Head of caudate nucleus (tissue), 42 donors: ENCODE data around the gene FOXM1.

Experiments
- DNase-seq, 42 donors: peaks; one replicate each; pipeline versions ENCODE4 v3.0.0 to v3.0.0-alpha.2; 2020 to 2021; ENCODE audit warnings: mixed read lengths in 7 of 42
- intact Hi-C: fragments of 100-400 bp; cut with DNase I; formaldehyde crosslinking; loops from one replicate; pipeline ENCODE4 v1.15.0; 2022

The FOXM1 gene

GRCh38 chr12:2820432-2820831 lies 56.5 kb downstream of the FOXM1 start:
- DNase-seq, result no peak
- intact Hi-C loops, result no loop called here

- intact Hi-C loops, result no loop called here
- no peak for DNase-seq
These were observed 57.2 kb downstream of the FOXM1 start for GRCh38 chr12:2819810-2820209.

- intact Hi-C loops, result loop anchor here (2.0 kb wide), 1 partner anchor 19 kb away; the partner anchor contains the start of gene FKBP4
- peak in 30 of 42 donors; percentile 18 to 78 (median 46) for DNase-seq
These were observed 63.5 kb downstream of the FOXM1 start for GRCh38 chr12:2813214-2814185.

- intact Hi-C loops, result loop anchor here (2.0 kb wide), 1 partner anchor 18 kb away; the partner anchor contains the start of gene FKBP4
- DNase-seq, result peak; percentile 97 to 100 (median 99)
These were observed 64.4 kb downstream of the FOXM1 start, which contains the start of gene ITFG2 for GRCh38 chr12:2812290-2813213. ITFG2 (plus strand) TSS chr12:2812668; CDS start chr12:2812761, 93 bp downstream.

- intact Hi-C loops, result loop anchor here (2.0 kb wide), 1 partner anchor 17 kb away; the partner anchor contains the start of gene FKBP4
- no peak for DNase-seq
These were observed 65.2 kb downstream of the FOXM1 start for GRCh38 chr12:2811801-2812200.
